Psoas muscle (tissue), 8 donors: ENCODE measurements around the gene GRID1. TPM values are rescaled to one million over a fixed set of nuclear protein-coding genes. Genes with fewer than 3 reads are reported as not detected.
"Not testable (repeated sequence)": the region's sequence is repeated elsewhere in the genome, so short reads cannot be mapped to it uniquely, and the experiment has no call there.

Source experiments
- ATAC-seq, 4 donors: fragments of 200-7000 bp; cut with Tn5 transposase; one replicate each; pipeline ENCODE4 v1.9.1; 2020; ENCODE audit warnings: moderate library complexity in 3 of 4, mild to moderate bottlenecking in 2 of 4
- DNase-seq, 2 donors: peaks; one replicate each; pipeline ENCODE4 v3.0.0-alpha.2; 2020
- H3K27ac ChIP-seq: fragments of 200-600 bp; one replicate; pipeline ENCODE4 v1.8.0; 2022
- H3K27me3 ChIP-seq, 3 donors: fragments of 200-600 bp in 1 of 3; one replicate each; pipeline versions ENCODE4 v1.6.1 to v1.8.0; 2013 to 2022; ENCODE audit warnings: low read length in 2 of 3, mild to moderate bottlenecking in 2 of 3, moderate library complexity in 1 of 3; ENCODE audit not compliant: insufficient read depth in 3 of 3
- H3K36me3 ChIP-seq, 2 donors: fragments of 200-600 bp in 1 of 2; one replicate each; pipeline versions ENCODE4 v1.6.1 to v1.8.0; 2013 to 2022; ENCODE audit warnings: low read depth in 1 of 2, mild to moderate bottlenecking in 1 of 2, moderate library complexity in 1 of 2; ENCODE audit not compliant: insufficient read depth in 1 of 2
- H3K4me1 ChIP-seq: fragments of 200-600 bp; one replicate; pipeline ENCODE4 v1.8.0; 2022
- H3K4me3 ChIP-seq: fragments of 200-600 bp; one replicate; pipeline ENCODE4 v1.8.0; 2022; ENCODE audit warnings: mild to moderate bottlenecking
- H3K9me3 ChIP-seq: fragments of 200-600 bp; one replicate; pipeline ENCODE4 v1.8.0; 2022
- WGBS, 3 donors: extraction: QIAGEN DNeasy Blood & Tissue Kit; methylation state at CpG; one replicate each; pipeline versions ENCODE4 v1.1.6 to v1.1.7; 2013; 5-methylcytosine and 5-hydroxymethylcytosine counted together
- intact Hi-C, 2 donors: fragments of 100-400 bp; cut with DNase I; formaldehyde crosslinking; loops; one replicate each; pipeline versions ENCODE4 v1.11.0 to v1.14.2; 2022
- polyA plus RNA-seq, 3 donors: library from polyadenylated mRNA; stranded (reverse); fragments of 200-250 nt; gene quantifications; one replicate each; pipeline ENCODE4 v1.2.3, GENCODE V29; 2013
- total RNA-seq, 4 donors: library from RNA; stranded (reverse); fragmentation: NEBNext Ultra II Directional in 2 of 4; extraction: Animal tissue kit (Norgen Biotek cat#: 25700) in 2 of 4; gene quantifications; one replicate each; pipeline versions ENCODE4 v1.2.1 to v1.2.4, GENCODE V29; 2021 to 2023
- TF ChIP-seq, protein P1 (sequence below): fragments of 200-600 bp; IDR thresholded peaks from one replicate; pipeline ENCODE4 v1.8.0; 2022; ENCODE audit warnings: antibody characterized with exemption
- donor health status: healthy with polysubstance abuse.
- donor health status: DM: no; HTN: no; CAD: no; lungs with moderate emphysema.
- donor health status: Bipolar disorder and iron deficiency.
- donor health status: healthy.
- donor health status: DM: yes; HTN: yes; CAD: no.
- donor health status: DM: no; HTN: no; CAD: no.
- donor health status: DM: no; HTN: no; CAD: no.
- donor health status: DM: yes; HTN: yes; CAD: no.

Gene GRID1
- total and polyA plus RNA-seq, 7 donors = 0.17 to 0.56 (median 0.24) TPM

DNA sequence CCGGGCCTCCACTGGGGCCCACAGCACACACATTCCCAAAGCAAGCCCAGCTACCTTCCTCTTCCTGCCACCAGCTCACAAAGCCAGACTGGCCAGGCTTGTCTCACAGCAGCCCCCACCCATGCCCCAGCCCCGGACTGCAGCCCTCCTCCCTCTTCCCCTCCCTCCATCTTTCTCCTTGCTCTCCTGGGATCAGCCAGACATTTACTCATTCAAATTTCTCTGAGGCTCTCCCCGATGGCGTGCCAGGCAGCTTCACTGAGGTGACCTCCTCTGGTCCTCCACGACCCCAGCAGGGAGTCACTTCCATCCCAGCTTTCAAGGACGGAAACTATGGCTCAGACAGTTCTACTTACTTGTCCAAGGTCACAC, 187.5 kb downstream of the GRID1 start:
- ATAC-seq = no peak
- no peaks in the 10 kb centered on the region for H3K4me1 ChIP-seq
- TF ChIP-seq, protein P1, sequence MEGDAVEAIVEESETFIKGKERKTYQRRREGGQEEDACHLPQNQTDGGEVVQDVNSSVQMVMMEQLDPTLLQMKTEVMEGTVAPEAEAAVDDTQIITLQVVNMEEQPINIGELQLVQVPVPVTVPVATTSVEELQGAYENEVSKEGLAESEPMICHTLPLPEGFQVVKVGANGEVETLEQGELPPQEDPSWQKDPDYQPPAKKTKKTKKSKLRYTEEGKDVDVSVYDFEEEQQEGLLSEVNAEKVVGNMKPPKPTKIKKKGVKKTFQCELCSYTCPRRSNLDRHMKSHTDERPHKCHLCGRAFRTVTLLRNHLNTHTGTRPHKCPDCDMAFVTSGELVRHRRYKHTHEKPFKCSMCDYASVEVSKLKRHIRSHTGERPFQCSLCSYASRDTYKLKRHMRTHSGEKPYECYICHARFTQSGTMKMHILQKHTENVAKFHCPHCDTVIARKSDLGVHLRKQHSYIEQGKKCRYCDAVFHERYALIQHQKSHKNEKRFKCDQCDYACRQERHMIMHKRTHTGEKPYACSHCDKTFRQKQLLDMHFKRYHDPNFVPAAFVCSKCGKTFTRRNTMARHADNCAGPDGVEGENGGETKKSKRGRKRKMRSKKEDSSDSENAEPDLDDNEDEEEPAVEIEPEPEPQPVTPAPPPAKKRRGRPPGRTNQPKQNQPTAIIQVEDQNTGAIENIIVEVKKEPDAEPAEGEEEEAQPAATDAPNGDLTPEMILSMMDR = no peak
- 67 to 71% (median 67%) methylated on average over 6 of the region's 6 CpGs for WGBS, 3 donors
- H3K27ac ChIP-seq = no peak overlapping the region
- H3K9me3 ChIP-seq = no peaks in the 10 kb centered on the region
- H3K4me3 ChIP-seq = no peak overlapping the region
- DNase-seq = no peak
- peaks cover 0 to 9% (median 3%) of the 10 kb centered on the region in 3 donors for H3K27me3 ChIP-seq
- H3K36me3 ChIP-seq = no peaks in the 10 kb centered on the region
- intact Hi-C loops = no loop called here

DNA sequence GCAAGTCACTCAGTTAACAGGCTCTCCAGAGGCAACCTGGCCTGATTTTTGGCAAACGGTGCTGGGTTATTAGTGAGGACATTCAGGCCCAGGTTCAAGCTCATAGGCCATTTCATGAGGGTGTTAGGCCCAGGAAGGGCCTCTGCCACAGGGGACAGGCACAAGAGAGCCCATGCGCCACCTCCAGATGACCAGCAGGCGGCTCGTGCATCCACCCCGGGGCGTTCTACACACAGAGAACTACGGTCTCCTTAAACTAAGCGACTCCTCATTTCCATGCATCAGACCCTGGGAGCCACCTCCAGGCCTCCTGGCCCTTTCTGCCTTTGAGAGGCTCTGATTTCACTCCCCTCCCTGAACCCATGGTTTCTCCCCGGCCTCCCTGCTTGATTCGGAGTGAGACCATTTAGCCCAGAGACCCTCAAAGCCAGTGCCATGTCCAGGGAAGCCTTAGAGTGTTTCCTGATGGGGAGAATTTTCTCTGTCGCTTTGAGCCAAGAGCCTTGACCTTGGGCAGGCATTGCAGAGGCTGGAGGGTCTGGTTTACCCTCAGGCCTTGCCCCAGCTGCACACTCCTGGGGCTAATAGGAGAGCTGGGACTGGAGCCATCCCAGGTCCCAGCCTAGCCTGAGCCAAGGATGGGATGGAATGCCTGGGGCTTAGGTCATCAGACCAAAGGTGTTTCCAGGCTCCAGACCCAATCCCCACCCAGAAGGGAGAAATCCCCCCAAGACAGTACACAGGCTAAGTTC, 188.0 kb downstream of the GRID1 start:
- intact Hi-C loops = no loop called here
- DNase-seq (no peak), ATAC-seq (no peak)
- no peaks in the 10 kb centered on the region for H3K36me3 ChIP-seq
- 29 to 55% (median 43%) methylated on average over 11 of the region's 11 CpGs for WGBS, 3 donors
- no peak overlapping the region for H3K27ac ChIP-seq
- H3K4me1 ChIP-seq = no peaks in the 10 kb centered on the region
- H3K27me3 ChIP-seq = peaks cover 0 to 6% (median 3%) of the 10 kb centered on the region in 3 donors
- H3K4me3 ChIP-seq = no peak overlapping the region
- no peaks in the 10 kb centered on the region for H3K9me3 ChIP-seq
- TF ChIP-seq, protein P1 = no peak

DNA sequence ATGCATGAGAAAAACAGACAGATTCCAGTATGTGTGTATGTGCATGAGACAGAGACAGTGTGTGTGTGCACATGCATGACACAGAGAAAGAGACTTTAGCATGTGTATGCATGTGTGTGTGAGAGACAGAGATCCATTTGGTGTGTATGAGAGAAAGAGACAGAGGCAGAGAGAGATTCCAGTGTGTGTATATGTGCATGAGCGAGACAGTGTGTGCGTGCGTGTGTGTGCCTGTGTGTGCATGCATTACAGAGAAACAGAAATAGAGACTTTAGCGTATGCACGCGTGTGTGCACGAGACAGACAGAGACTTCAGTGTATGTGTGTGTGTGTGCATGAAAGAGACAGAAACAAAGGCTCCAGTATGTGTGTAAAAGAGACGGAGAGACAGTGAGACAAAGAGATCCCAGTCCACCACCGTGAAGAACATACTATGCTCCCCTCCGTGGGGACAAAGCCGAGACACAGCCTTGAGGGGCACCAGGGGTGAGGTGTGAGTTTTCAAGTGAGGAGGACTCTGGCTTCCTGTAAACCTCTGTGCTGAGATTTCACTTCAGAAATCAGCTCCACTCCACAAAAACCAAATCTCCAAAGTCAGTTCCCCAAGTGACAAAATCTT, 188.9 kb downstream of the GRID1 start:
- Histone ChIP-seq H3K4me3 (no peak overlapping the region), H3K9me3 (no peaks in the 10 kb centered on the region), H3K36me3 (no peaks in the 10 kb centered on the region), H3K27ac (no peak overlapping the region), H3K4me1 (no peaks in the 10 kb centered on the region), H3K27me3 (peaks cover 0 to 6% (median 3%) of the 10 kb centered on the region in 3 donors)
- ATAC-seq (no peak), DNase-seq (no peak)
- TF ChIP-seq, protein P1 = no peak
- WGBS, 3 donors = 78 to 87% (median 85%) methylated on average over 11 of the region's 11 CpGs
- intact Hi-C loops = no loop called here

DNA sequence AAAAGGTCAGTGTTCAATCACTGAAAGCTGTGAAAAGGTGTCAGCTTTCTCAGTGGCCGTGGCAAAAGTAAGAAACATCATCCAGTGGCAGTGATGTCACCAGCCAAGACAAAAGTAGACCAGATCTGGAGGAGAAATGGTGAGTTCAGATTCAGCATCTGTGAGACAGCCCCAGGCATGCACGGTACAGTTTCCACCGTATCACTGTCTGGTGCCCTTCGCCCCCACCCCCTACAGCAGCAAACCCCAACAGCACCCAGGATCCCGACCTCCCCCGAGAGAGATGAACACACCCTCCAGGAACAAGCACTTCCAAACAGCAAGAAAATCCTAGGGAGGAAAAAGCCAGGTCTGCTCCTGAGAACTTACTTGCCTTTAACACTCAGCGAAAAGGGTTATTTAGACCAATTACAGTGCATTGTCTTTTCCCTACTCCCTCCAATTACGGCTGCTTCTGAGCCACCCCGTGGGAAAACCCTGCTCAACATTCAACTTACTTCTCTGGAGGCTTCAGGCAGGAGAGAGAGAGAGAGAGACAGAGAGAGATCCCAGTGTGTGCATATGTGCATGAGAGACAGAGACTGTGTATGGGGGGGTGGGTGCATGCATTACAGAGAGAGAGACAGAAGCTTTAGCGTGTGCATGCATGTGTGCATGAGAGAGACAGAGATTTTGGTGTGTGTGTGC, 189.6 kb downstream of the GRID1 start:
- WGBS, 3 donors = 55 to 65% (median 55%) methylated on average over 10 of the region's 10 CpGs
- Histone ChIP-seq H3K27me3 (peaks cover 0 to 6% (median 2%) of the 10 kb centered on the region in 3 donors), H3K36me3 (no peaks in the 10 kb centered on the region), H3K4me3 (no peak overlapping the region), H3K4me1 (no peaks in the 10 kb centered on the region), H3K9me3 (no peaks in the 10 kb centered on the region), H3K27ac (no peak overlapping the region)
- DNase-seq (no peak), ATAC-seq (no peak)
- intact Hi-C loops = no loop called here
- TF ChIP-seq, protein P1 = no peak

DNA sequence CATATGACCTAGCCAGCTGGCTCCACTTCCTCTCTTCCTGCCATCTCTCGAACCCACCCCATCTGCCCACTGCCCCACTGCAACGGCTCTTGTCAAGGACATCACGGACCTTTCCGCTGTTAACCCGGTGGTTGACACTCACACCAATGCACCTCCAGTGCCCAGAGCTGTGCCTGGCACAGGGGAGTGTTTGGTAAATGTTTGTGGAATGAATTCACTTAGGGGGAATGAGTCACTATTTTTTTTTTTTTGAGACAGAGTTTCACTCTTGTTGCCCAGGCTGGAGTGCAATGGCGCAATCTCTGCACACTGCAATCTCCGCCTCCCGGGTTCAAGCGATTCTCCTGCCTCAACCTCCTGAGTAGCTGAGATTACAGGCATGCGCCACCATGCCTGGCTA, 191.1 kb downstream of the GRID1 start:
- intact Hi-C loops, H3K4me3 ChIP-seq, H3K27ac ChIP-seq, H3K27me3 ChIP-seq, DNase-seq, H3K4me1 ChIP-seq, H3K36me3 ChIP-seq, ATAC-seq, H3K9me3 ChIP-seq: not testable (repeated sequence)
- WGBS, 3 donors = 93 to 95% (median 93%) methylated on average over 10 of the region's 10 CpGs
